ENCODE measurements around the gene PPP2R5C.

Gene PPP2R5C

GRCh38 chr14:101894365-101895081, 133.0 kb downstream of the PPP2R5C start:
- DNase-seq: no peak

- DNase-seq: no peak
Measured at GRCh38 chr14:101895256-101895655, 133.7 kb downstream of the PPP2R5C start.

- no peak for DNase-seq
Measured at GRCh38 chr14:101897326-101897725, 135.8 kb downstream of the PPP2R5C start.

GRCh38 chr14:101898416-101898815, 136.9 kb downstream of the PPP2R5C start:
- DNase-seq: no peak

- no peak for DNase-seq
Measured at GRCh38 chr14:101899263-101899662, 137.8 kb downstream of the PPP2R5C start.

- no peak for DNase-seq
Measured at GRCh38 chr14:101900253-101900652, 138.7 kb downstream of the PPP2R5C start.

- DNase-seq: no peak
Measured at GRCh38 chr14:101903111-101903561, 141.6 kb downstream of the PPP2R5C start.

- no peak for DNase-seq
Measured at GRCh38 chr14:101905614-101906013, 144.1 kb downstream of the PPP2R5C start.

- DNase-seq: no peak
Measured at GRCh38 chr14:101906645-101907044, 145.1 kb downstream of the PPP2R5C start.

- no peak for DNase-seq
Measured at GRCh38 chr14:101907619-101908018, 146.1 kb downstream of the PPP2R5C start.

- DNase-seq: no peak
Measured at GRCh38 chr14:101908795-101909194, 147.3 kb downstream of the PPP2R5C start.

GRCh38 chr14:101909371-101910096, 148.0 kb downstream of the PPP2R5C start:
- no peak for DNase-seq

- no peak for DNase-seq
Measured at GRCh38 chr14:101912841-101913240, 151.3 kb downstream of the PPP2R5C start.

GRCh38 chr14:101914083-101914482, 152.6 kb downstream of the PPP2R5C start:
- no peak for DNase-seq

- no peak for DNase-seq
Measured at GRCh38 chr14:101915871-101916815, 154.6 kb downstream of the PPP2R5C start.

GRCh38 chr14:101916816-101917412, 155.4 kb downstream of the PPP2R5C start:
- no peak for DNase-seq

- DNase-seq: no peak
Measured at GRCh38 chr14:101917413-101918017, 156.0 kb downstream of the PPP2R5C start.

- DNase-seq: no peak
Measured at GRCh38 chr14:101918065-101918989, 156.8 kb downstream of the PPP2R5C start.

- no peak for DNase-seq
Measured at GRCh38 chr14:101920271-101920670, 158.8 kb downstream of the PPP2R5C start.

GRCh38 chr14:101922866-101923265, 161.4 kb downstream of the PPP2R5C start:
- no peak for DNase-seq

- no peak for DNase-seq
Measured at GRCh38 chr14:101925152-101925551, 163.6 kb downstream of the PPP2R5C start.

All from NCI-H2081 treated with DMSO at 0.1 percent for 48 hours (cell line).